Glomerular endothelial cell (primary cell): ENCODE results near the gene POP7. TPM values are rescaled to one million over a fixed set of nuclear protein-coding genes. Genes with fewer than 3 reads are reported as not detected.

ENCODE experiments used
- DNase-seq: peaks from one replicate; pipeline ENCODE4 v3.0.0-alpha.2; 2011; ENCODE audit warnings: low read depth, low spot score; ENCODE audit errors: extremely low read depth
- total RNA-seq: library from RNA; depleted of rRNA; stranded (reverse); fragments of >200 nt; gene quantifications from 2 replicates; pipeline ENCODE4 v1.2.3, GENCODE V29; 2015

Gene POP7
- total RNA-seq, 1 donor from 2014 or later = 27.8 TPM

- no peak for DNase-seq
Measured at GRCh38 chr7:100678291-100678984, 27.5 kb upstream of the POP7 start.

DNA sequence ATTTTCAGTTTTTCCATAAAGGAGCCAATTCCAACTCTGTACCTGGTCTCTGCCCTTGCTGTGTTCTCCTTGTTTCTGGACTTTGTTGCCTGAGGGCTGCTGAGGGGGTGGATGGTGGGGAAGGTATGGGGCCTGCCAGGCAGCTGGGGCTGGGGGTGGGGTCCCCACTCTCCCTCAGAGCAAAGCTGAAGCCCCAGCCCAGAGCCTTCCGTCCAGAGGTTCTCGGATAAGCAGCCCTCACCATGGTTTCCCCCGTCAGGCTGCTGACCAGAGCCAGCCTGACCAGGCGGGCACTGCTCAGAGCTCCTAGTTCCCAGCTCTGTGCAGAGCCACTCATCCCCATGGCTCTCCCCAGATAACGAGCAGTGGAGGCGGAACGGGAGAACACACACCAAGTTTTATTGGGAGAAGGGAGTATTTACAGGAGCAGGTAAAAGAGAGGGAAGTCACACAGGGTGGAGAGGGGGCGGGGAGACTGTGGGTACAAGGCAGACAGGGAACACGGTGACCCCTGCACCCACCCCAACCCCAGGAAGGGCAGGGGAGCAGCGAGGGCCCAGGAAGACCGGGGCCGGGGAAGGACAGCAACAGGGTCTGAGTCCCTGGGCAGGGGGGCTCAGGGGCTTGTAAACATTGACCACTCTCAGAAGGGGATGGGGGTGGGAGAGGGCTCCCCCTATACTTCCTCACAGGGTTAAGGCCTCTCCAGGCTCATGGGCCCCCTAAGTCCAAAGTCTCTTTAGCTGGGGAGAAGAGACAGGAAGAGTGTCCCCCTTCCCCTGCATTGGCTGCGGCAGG lies 26.6 kb upstream of the POP7 start:
- DNase-seq = no peak

- no peak for DNase-seq
Measured at GRCh38 chr7:100679927-100680575, 25.9 kb upstream of the POP7 start.

DNA sequence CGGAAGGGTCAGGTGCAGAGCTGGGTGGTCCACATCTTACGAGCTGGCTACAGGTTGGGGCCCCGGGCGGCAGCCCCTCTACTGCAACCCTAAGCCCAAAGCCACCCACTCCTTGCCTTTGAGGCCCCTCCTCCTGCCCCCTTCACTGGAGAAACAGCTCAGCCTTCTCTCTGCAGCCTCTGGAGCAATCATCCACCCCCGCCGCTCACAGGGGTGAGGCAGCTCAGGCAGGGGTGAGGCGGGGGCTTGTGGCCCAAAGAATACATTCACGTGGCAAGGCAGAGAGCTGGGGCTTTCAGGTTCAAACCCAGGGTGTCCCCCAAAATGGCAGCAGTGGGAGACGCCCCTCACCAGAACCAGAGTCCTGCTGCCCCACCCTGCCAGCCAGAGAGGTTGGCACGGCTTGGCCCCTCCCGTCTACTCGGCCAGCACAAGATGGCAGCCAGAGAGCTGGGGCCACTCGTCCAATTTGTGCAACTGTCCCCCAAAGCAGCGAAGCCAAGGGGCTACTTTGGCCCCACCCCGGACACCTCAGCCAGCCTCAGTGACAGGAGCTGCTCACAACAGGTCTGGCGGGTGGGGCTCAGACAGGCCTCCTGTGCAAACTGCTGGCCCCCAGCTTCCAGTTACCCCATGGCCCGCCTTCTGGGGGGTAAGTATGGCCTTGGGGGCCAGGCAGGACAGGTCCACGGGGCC lies 25.2 kb upstream of the POP7 start:
- no peak for DNase-seq

- DNase-seq = no peak
Measured at GRCh38 chr7:100681491-100682227, 24.3 kb upstream of the POP7 start.

DNA sequence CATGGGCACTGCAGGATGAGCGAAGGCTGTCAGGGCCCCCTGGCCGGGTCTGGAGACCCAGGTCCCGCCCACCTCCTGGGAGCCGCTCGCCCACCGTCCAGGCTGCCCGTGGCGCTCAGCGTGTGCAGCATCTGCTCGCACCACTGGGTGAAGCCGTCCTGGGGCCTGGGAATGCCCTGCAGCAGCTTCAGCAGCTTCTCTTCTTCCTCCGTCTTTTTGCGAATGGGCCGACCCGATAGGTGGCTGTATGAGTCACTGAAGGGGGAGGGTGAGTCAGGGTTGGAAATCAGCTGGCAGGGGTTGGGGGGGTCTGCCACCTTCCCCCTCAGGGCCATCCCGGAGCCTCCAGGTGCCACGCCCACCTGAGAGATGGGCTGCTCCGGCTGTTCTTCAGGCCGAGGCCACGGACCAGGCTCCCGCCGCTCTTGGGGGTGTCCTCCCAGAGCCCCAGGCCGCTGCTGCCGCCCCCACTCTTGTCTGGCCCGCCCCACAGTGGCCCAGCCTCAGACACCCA lies 23.6 kb upstream of the POP7 start:
- no peak for DNase-seq

GRCh38 chr7:100682991-100683658 lies 22.8 kb upstream of the POP7 start:
- DNase-seq = no peak

DNA sequence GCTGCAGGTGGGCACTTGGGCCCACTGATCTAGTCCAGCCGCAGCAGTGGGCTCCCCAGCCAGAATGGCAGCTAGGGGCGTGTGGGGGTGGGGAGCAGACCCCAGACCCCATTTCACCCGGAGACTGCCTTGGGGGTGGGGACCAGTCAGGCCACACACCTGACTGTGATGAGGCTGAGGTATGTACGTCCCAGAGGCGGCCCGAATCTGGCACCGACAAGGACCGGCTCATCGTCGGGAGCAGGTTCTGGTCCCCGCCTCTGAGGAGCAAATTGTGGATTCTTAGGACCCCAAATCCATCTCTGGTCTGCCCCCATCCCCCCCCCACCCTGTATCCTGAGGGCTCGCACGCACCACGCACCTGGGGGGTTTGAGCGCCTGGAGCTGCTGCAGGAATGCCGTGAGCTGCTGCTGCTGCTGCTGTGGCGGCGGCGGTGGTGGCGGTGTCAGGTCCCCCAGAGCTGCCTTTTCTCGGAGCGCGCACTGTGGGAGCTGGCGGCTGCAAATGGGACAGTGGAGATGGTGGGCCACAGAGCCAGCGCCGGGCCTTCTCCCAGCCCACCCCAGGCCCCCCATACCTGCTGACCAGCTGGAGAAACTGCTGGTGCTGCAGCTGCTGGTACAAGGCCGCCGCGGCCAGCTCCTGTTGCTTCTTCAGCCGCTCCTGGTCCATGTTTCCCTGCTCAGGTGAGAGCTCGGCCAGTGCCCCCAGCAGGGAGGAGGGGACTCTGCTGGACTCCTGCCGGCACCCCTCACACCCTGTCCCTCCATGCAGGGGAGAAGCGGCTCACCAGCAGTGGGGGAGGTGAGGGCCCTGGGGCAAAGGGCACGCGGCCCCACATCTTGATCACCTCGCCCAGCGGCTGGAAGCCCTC lies 22.0 kb upstream of the POP7 start:
- DNase-seq = no peak

DNA sequence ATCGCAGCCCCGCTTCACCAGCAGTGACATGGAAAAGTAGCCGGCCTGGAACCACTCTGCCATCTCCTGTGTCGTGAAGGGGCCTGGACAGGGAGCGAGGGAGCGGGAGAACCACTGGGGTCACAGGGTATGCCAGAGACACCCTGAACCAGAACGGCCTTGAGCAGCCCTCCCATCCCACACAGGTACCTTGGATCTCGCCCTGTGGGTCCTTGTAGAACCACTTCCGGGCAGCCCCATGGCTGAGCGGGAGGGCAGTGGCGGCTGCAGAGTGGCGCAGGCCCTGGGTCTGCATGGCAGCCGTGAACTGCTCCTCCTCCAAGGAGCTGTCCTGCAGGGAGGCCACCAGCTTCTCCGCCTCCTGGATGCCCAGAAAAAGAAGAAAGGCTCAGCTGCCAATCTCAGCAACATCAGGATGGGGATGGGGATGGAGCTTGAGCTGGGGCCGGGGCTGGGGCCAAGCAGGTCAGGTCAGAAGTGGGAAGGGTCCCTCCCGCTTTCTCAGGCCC lies 21.3 kb upstream of the POP7 start:
- DNase-seq = no peak

- no peak for DNase-seq
Measured at GRCh38 chr7:100685049-100685605, 20.8 kb upstream of the POP7 start.

GRCh38 chr7:100685631-100686145 lies 20.2 kb upstream of the POP7 start:
- no peak for DNase-seq

GRCh38 chr7:100686201-100686821 lies 19.6 kb upstream of the POP7 start:
- no peak for DNase-seq

DNA sequence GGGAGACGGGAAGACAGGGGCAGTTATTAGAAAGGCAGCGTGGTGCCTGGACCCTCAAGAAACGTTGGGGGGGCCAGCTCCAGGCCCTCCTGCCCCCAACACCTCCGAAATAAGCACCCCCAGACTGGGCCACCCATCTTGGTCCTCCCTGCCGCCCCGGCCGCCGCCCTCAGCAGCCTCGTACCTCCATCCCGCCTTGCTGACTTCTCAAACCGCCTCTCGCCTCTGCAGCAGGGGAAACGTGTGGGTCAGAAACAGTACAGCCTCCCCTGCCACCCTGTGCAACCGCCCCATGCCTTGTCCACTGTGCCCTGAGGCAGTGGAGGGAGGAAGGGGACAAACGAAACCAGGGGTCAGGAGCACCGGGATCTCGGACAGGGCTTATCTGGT lies 19.1 kb upstream of the POP7 start:
- DNase-seq = no peak

DNA sequence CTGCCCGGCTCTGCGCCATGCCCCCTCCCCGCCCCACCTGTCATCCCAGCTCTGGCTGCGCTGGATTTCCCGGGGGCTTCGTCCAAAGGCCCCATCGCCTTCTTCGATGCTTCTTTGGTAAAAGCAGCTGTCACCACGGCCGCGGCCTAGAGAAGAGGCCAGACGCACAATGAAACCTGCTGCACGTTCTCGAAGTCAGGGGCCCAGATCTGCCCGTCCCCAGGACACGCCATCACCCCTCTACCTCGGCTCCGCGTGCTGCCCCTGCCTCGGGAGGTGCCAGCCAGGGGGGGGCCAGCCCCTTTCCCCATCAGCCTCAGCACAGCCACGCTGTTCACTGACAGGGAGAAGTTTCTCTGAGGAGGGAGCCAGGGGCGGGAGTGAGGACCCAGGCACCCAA lies 18.7 kb upstream of the POP7 start:
- no peak for DNase-seq

DNA sequence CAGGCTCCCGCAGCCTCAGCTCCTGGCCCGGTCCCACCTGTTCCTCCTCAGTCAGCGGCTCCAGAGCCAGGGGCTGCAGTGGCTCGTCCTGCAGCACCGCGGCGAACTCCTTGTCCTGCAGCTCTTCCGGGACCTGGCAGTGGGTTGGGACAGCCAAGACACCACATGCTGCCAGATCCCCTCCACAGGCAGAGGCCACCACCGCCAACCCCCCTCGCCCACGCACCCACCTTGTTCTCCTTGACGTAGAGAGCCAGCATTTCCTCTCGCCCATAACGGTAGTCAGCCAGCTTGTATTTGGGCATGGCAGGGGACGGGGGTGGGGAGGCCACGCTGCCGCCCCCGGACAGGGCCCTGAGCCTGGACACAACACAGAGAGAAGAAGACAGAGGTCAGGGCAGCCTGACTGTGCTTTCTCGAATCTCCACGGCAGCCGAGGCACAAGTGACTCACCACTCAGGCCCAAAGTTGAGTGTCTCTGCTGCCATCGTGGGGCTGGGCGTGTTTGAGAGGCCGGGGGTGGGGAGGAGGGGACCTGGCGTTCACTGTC lies 18.1 kb upstream of the POP7 start:
- DNase-seq = no peak

DNA sequence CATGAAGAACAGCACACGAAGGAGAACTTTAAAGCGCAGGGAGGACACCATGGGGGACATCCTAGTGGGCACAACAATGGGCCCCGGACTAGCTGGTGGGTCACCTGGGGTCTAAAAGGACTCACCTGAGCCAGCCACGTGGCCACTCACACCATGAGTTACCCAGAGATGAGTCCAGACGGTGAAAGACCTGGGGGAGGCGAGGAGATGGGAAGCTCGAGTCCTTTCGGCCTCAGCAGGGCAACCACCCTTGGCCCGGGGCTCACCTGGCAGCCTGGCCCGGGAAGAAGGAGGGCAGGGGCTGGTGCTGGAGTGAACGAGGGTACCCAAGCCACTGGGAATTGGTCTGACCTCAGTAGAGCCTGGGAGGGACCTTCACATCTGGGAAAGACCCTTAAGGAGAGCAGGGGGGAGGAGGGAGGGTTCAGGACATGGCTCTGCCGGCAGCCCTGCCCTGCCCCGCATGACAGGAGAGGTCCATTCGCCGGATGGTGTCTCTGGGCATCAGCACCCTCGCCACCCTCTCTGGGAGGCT lies 17.5 kb upstream of the POP7 start:
- DNase-seq = no peak
